HG03342 (cell line): Measurements from ENCODE around the gene PPP1R3C.

Experiments used
- ATAC-seq: cut with Tn5 transposase; IDR thresholded peaks from one replicate; pipeline ENCODE4 v1.9.1; 2021; ENCODE audit warnings: mild to moderate bottlenecking, moderate library complexity; ENCODE audit not compliant: unreplicated experiment

The PPP1R3C gene

GRCh38 chr10:91602449-91602848, 30.4 kb downstream of the PPP1R3C start:
- ATAC-seq: no peak

GRCh38 chr10:91601212-91601611, 31.7 kb downstream of the PPP1R3C start:
- ATAC-seq: no peak

- no peak for ATAC-seq
Observed at GRCh38 chr10:91598211-91598977, 34.5 kb downstream of the PPP1R3C start.

GRCh38 chr10:91597197-91597881, 35.5 kb downstream of the PPP1R3C start:
- no peak for ATAC-seq

- no peak for ATAC-seq
Observed at GRCh38 chr10:91596825-91597196, 36.1 kb downstream of the PPP1R3C start.

GRCh38 chr10:91593834-91594233, 39.0 kb downstream of the PPP1R3C start:
- no peak for ATAC-seq

GRCh38 chr10:91593366-91593765, 39.5 kb downstream of the PPP1R3C start:
- ATAC-seq: no peak

GRCh38 chr10:91592266-91592975, 40.5 kb downstream of the PPP1R3C start:
- no peak for ATAC-seq

- no peak for ATAC-seq
Observed at GRCh38 chr10:91591797-91592174, 41.1 kb downstream of the PPP1R3C start.

- ATAC-seq: no peak
Observed at GRCh38 chr10:91590904-91591796, 41.7 kb downstream of the PPP1R3C start.

GRCh38 chr10:91590142-91590903, 42.5 kb downstream of the PPP1R3C start:
- ATAC-seq: no peak

- no peak for ATAC-seq
Observed at GRCh38 chr10:91589658-91590035, 43.2 kb downstream of the PPP1R3C start.

- ATAC-seq: no peak
Observed at GRCh38 chr10:91589015-91589657, 43.7 kb downstream of the PPP1R3C start.

GRCh38 chr10:91587710-91588638, 44.9 kb downstream of the PPP1R3C start:
- no peak for ATAC-seq

GRCh38 chr10:91582153-91582554, 50.7 kb downstream of the PPP1R3C start:
- ATAC-seq: no peak

GRCh38 chr10:91579329-91579985, 53.4 kb downstream of the PPP1R3C start:
- ATAC-seq: no peak
